Fibroblast of lung (primary cell): ENCODE data around the gene NFASC. TPM values are rescaled to one million over a fixed set of nuclear protein-coding genes. Genes with fewer than 3 reads are reported as not detected.

Source experiments
- DNase-seq, 2 donors: peaks; one replicate each; pipeline versions ENCODE4 v3.0.0 to v3.0.0-alpha.2; 2010; ENCODE audit warnings: low read depth in 2 of 2
- H2AFZ ChIP-seq: 2 replicates; pipeline ENCODE4 v1.5.1; 2012; ENCODE audit warnings: low read length, control low read depth, inconsistent platforms
- H3K27ac ChIP-seq: 2 replicates; pipeline ENCODE4 v1.5.1; 2011; ENCODE audit warnings: low read length, control low read depth; ENCODE audit not compliant: insufficient read depth
- H3K27me3 ChIP-seq: 2 replicates; pipeline ENCODE4 v1.5.1; 2011; ENCODE audit warnings: mild to moderate bottlenecking, low read length; ENCODE audit not compliant: control insufficient read depth, insufficient read depth
- H3K36me3 ChIP-seq: 2 replicates; pipeline ENCODE4 v1.5.1; 2011; ENCODE audit warnings: low read length; ENCODE audit not compliant: control insufficient read depth, insufficient read depth
- H3K4me1 ChIP-seq: 2 replicates; pipeline ENCODE4 v1.5.1; 2011; ENCODE audit warnings: low read length; ENCODE audit not compliant: control insufficient read depth, insufficient read depth; ENCODE audit errors: extremely low read depth
- H3K4me2 ChIP-seq: 2 replicates; pipeline ENCODE4 v1.5.1; 2011; ENCODE audit warnings: low read length, control low read depth; ENCODE audit not compliant: insufficient read depth; ENCODE audit errors: extremely low read depth
- H3K4me3 ChIP-seq, 4 experiments: fragments of 200-600 bp in 1 of 4; sonication (generic) in 1 of 4; replicated peaks in 1 of 4; 2 replicates each; pipeline ENCODE4 v1.5.1; 2011 to 2016; ENCODE audit warnings: low read length in 4 of 4, low read depth in 3 of 4, mild to moderate bottlenecking in 3 of 4, control low read depth in 2 of 4, inconsistent platforms in 1 of 4, mixed read lengths in 1 of 4; ENCODE audit not compliant: insufficient read depth in 1 of 4; ENCODE audit errors: control extremely low read depth in 1 of 4
- H3K79me2 ChIP-seq: 2 replicates; pipeline ENCODE4 v1.5.1; 2012; ENCODE audit warnings: mild to moderate bottlenecking, low read length, inconsistent platforms; ENCODE audit not compliant: control insufficient read depth, insufficient read depth
- H3K9ac ChIP-seq: 2 replicates; pipeline ENCODE4 v1.5.1; 2011; ENCODE audit warnings: mild to moderate bottlenecking, low read length, control low read depth; ENCODE audit not compliant: insufficient read depth
- H3K9me3 ChIP-seq: 2 replicates; pipeline ENCODE4 v1.5.1; 2012; ENCODE audit warnings: low read depth, low read length; ENCODE audit not compliant: control insufficient read depth, insufficient read depth
- H4K20me1 ChIP-seq: 2 replicates; pipeline ENCODE4 v1.5.1; 2011; ENCODE audit warnings: low read length; ENCODE audit not compliant: control insufficient read depth, insufficient read depth; ENCODE audit errors: extremely low read depth
- CTCF ChIP-seq, 2 donors: IDR thresholded peaks in 1 of 2; conservative IDR thresholded peaks in 1 of 2; 1 replicate in 1 of 2; 2 replicates in 1 of 2; pipeline ENCODE4 v1.5.1; 2011 to 2012; ENCODE audit warnings: low read length in 2 of 2, control low read depth in 1 of 2, inconsistent platforms in 1 of 2, low read depth in 1 of 2, mild to moderate bottlenecking in 1 of 2
- EZH2 ChIP-seq: IDR thresholded peaks from 2 replicates; pipeline ENCODE4 v1.5.1; 2012; ENCODE audit warnings: low read length, control low read depth, mild to moderate bottlenecking; ENCODE audit errors: missing control alignments
- polyA plus RNA-seq, 2 donors: library from polyadenylated mRNA; depleted of rRNA in 1 of 2; stranded (reverse) in 1 of 2; unstranded in 1 of 2; fragments of >200 nt; gene quantifications; 2 replicates each; pipeline ENCODE4 v1.2.1, GENCODE V29; 2011 to 2012; ENCODE audit warnings: missing spikeins in 1 of 2
- total RNA-seq: library from RNA; depleted of rRNA; stranded (reverse); fragments of >200 nt; gene quantifications from 2 replicates; pipeline ENCODE4 v1.2.1, GENCODE V29; 2014

Gene NFASC
- total and polyA plus RNA-seq, 2 donors (not counting 1 experiment from before 2014, with no cell fraction given) = 13.4 to 16.5 TPM

- H3K9ac ChIP-seq = no peak overlapping the region
- no peak overlapping the region for H3K4me2 ChIP-seq
- H3K9me3 ChIP-seq = no peaks in the 10 kb centered on the region
- H4K20me1 ChIP-seq = peaks cover 2% of the 10 kb centered on the region
- H3K27me3 ChIP-seq = no peaks in the 10 kb centered on the region
- H3K4me1 ChIP-seq = no peaks in the 10 kb centered on the region
- no peaks in the 10 kb centered on the region for H3K36me3 ChIP-seq
- TF ChIP-seq EZH2 (no peak), CTCF (conservative IDR thresholded peaks at IDR 0.05 in 1 of 2, IDR thresholded peaks at IDR 0.05 in 1 of 2; ENCODE audit: low read depth in 1 of 2, low read length in 2 of 2) (no peak)
- no peak overlapping the region for H2AFZ ChIP-seq
- H3K4me3 ChIP-seq = no peak overlapping the region
- H3K27ac ChIP-seq = no peak overlapping the region
- peaks cover 3% of the 10 kb centered on the region for H3K79me2 ChIP-seq
- DNase-seq = no peak
Measured at GRCh38 chr1:204863024-204863423, 7.6 kb upstream of the NFASC start.

GRCh38 chr1:204863730-204864129, 6.9 kb upstream of the NFASC start:
- H3K4me3 ChIP-seq = no peak overlapping the region
- no peak overlapping the region for H3K4me2 ChIP-seq
- no peak for TF ChIP-seq EZH2
- TF ChIP-seq CTCF (conservative IDR thresholded peaks at IDR 0.05 in 1 of 2, IDR thresholded peaks at IDR 0.05 in 1 of 2; ENCODE audit: low read depth in 1 of 2, low read length in 2 of 2) = no peak
- no peak for DNase-seq
- no peak overlapping the region for H3K9ac ChIP-seq
- peaks cover 2% of the 10 kb centered on the region for H4K20me1 ChIP-seq
- peaks cover 3% of the 10 kb centered on the region for H3K79me2 ChIP-seq
- H3K9me3 ChIP-seq = no peaks in the 10 kb centered on the region
- no peaks in the 10 kb centered on the region for H3K27me3 ChIP-seq
- H3K36me3 ChIP-seq = no peaks in the 10 kb centered on the region
- H3K27ac ChIP-seq = no peak overlapping the region
- no peak overlapping the region for H2AFZ ChIP-seq
- no peaks in the 10 kb centered on the region for H3K4me1 ChIP-seq

DNA sequence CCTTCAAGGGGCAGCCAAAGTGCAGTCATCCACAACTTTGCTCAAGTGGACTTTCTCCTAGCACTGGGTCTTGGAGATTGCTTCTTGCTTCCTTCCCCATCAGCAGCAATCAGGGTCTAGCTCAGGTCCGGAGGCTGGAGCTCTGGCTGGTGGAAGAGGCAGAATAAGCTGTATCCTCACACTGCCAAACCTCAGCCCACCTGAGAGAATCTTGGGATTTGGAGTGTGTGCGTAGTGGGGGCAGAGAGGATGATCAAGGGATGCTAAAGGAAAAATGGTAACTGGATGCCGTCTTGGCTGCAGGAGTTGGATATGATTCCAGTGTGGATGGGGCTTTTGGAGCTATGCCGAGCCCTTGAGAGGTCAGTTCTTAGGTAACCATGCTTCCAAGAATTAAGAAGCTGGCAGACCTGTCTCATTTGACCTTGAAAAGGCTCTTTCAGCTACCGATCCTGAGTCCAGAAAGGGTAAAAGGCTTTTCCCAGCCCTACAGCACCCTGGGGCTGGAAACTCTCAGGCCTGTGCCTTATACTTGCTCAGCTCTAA, 4.5 kb upstream of the NFASC start:
- H4K20me1 ChIP-seq = peaks cover 2% of the 10 kb centered on the region
- DNase-seq = no peak
- no peak overlapping the region for H3K4me2 ChIP-seq
- H3K4me1 ChIP-seq = no peaks in the 10 kb centered on the region
- TF ChIP-seq EZH2 = no peak
- no peak for TF ChIP-seq CTCF (conservative IDR thresholded peaks at IDR 0.05 in 1 of 2, IDR thresholded peaks at IDR 0.05 in 1 of 2; ENCODE audit: low read depth in 1 of 2, low read length in 2 of 2)
- H3K27me3 ChIP-seq = no peaks in the 10 kb centered on the region
- no peak overlapping the region for H3K27ac ChIP-seq
- peaks cover 3% of the 10 kb centered on the region for H3K79me2 ChIP-seq
- H3K4me3 ChIP-seq = no peak overlapping the region
- no peak overlapping the region for H3K9ac ChIP-seq
- no peaks in the 10 kb centered on the region for H3K9me3 ChIP-seq
- no peak overlapping the region for H2AFZ ChIP-seq
- H3K36me3 ChIP-seq = no peaks in the 10 kb centered on the region
